ENCODE measurements around the gene OR5B21.

OR5B21 gene

DNA sequence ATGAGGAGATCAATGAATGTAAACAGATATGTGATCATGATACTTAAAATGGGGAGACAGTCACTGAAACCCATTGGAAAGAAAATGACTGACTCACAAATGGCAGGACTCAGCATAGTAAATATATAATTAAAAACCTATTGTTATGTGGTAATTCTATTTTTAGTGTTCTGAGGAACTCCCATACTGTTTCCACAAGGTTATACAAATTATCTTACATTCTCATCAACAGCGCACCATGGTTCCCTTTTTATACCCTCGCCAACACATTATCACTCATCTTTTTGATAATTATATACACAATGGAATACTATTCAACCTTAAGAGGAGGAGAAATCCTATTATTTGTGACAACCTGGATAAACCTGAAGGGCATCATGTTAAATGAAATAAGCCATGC lies 17.1 kb downstream of the OR5B21 start:
- no peak for DNase-seq

DNA sequence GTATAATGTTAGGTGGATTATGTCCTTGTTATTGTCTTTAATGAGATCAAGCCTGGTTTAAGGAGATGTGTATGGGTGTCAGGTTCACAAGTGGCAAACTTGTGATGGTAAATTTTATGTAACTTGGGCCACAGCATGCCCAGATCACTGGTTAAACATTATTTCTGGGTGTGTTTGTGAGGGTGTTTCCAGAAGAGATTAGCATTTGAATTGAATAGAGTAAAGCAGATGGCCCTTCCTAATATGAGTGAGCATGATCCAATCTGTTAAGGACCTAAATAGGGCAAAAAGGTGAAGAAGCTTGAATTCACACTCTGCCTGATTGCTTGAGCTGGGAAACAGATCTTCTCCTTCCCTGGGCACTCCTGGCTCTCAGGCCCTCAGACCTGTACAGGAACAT lies 20.7 kb downstream of the OR5B21 start:
- no peak for DNase-seq

DNA sequence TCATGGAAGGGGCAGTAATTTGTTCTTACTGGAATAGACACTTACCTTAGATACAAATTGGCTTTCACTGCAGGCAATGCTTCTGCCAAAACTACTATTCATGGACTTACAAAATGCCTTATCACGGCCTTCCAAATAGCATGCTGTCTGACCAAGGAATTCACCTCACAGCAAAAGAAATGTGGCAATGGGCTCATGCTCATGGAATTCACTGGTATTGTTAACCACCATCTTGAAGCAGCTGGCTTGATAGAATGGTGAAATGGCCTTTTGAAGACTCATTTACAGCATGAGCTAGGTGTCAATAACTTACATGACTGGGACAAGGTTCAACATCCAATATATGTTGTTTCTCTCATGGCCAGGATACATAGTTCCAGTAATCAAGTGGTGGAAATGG lies 21.9 kb downstream of the OR5B21 start:
- DNase-seq: no peak

DNA sequence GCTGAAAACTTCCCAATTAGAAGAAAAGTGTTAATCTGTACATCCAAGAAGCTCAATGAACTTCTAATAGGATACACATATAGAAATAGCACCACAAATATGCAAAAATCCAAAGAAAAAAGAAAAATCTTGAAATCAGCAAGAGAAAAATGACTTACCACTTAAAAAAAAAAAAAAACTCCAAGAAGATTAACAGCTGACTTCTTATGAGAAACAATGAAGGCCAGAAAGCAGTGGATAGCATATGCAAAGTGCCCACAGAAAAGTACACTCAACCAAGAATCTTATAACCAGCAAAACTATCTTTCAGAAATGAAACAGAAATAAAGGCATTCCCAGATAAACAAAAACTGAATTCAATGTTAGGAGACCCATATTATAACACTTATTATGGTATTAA lies 36.0 kb downstream of the OR5B21 start:
- no peak for DNase-seq

DNA sequence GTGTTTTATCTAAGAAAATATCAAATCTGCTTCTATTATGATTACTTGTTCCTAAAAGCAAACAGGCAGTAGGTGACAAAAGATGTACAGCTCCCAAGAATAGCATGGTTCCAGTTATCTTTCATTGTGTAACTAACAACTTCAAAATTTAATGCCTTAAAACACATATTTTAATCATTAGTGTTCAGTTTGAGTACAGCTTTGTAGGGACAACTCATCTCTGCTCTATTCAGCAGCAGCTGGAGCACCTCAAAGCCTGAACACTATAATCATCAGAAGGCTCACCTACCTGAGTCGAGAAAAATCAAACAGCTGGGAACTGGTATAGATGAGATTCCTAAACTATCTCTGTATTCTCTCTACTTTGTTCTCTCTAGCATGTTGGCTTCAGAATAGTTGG lies 41.6 kb downstream of the OR5B21 start:
- DNase-seq: no peak

DNA sequence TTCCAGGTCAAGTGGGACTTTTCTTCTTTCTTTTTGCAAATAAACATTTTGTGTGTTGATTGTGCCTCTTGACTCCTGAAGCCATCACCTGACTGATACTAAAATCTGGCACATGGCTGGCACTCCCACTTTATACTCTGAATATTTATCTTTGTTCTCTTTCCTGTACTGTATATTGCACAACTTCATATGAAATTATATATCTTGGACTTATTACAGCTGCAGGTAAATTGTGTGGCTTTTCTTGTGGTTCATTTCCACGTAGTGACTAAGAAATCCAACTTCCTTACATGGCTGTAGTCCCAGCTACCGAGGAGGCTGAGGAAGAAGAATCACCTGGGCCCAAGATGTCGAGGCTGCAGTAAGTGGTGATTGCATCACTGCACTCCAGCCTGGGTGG lies 42.2 kb downstream of the OR5B21 start:
- no peak for DNase-seq
